ENCODE measurements around the gene SH3RF1. TPM values are rescaled to one million over a fixed set of nuclear protein-coding genes. Genes with fewer than 3 reads are reported as not detected.
"Not testable (repeated sequence)": the region's sequence is repeated elsewhere in the genome, so short reads cannot be mapped to it uniquely, and the experiment has no call there.

SH3RF1 gene
- total and polyA plus RNA-seq, 4 donors: 7.6 to 31.8 (median 18.1) TPM

GRCh38 chr4:169282429-169283113 is 11.8 kb upstream of the SH3RF1 start:
- ATAC-seq (ENCODE audit: low FRiP score): no peak
- 88 to 90% methylated on average over 2 of the region's 2 CpGs for WGBS, 2 donors
- intact Hi-C loops (cut with DNase I): no loop called here

DNA sequence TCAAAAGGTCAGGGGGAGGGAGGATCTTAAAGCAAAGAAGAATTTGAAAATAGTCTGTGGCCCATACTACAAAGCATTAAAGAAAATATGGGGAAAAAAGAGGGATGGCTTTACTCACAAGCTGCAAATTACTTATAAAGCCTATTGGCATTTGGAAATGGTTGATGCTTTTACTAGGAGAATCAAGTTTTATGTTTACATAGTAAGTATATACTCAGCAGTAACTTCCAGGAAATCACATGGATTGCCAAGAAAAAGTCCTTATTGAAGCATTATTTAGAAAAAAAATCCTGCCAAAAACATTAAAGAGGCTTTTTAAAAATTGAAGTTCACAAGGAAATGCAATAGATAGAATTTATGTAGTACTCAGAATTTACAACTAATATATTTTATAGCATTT is 8.4 kb upstream of the SH3RF1 start:
- intact Hi-C loops (cut with DNase I): loop anchor here in 1 of 2 donors (10.0 kb wide), 1 partner anchor 144 kb away; no protein-coding TSS in a partner anchor
- Histone ChIP-seq H3K4me1 (ENCODE audit: control insufficient read depth in 1 of 2, insufficient read depth in 2 of 2, low read length in 2 of 2) (no peaks in the 10 kb centered on the region), H3K4me3 (ENCODE audit: low read length in 2 of 2) (no peak overlapping the region), H3K36me3 (ENCODE audit: control insufficient read depth in 1 of 2, insufficient read depth in 2 of 2, low read length in 1 of 2) (no peaks in the 10 kb centered on the region), H3K9me3 (ENCODE audit: control insufficient read depth, low read length) (no peaks in the 10 kb centered on the region), H3K27me3 (ENCODE audit: control insufficient read depth in 1 of 2, insufficient read depth in 2 of 2, low read length in 1 of 2) (no peaks in the 10 kb centered on the region), H3K27ac (ENCODE audit: low read depth in 1 of 2, low read length in 2 of 2) (no peak overlapping the region)
- no peak for ATAC-seq (ENCODE audit: low FRiP score)
- no peak for DNase-seq

More at GRCh38 chr4:169282429-169283113, 11.8 kb upstream of the SH3RF1 start:
- Histone ChIP-seq H3K36me3 (ENCODE audit: control insufficient read depth in 1 of 2, insufficient read depth in 2 of 2, low read length in 1 of 2) (no peaks in the 10 kb centered on the region), H3K9me3 (ENCODE audit: control insufficient read depth, low read length) (no peaks in the 10 kb centered on the region), H3K4me3 (ENCODE audit: low read length in 2 of 2) (no peak overlapping the region), H3K27me3 (ENCODE audit: control insufficient read depth in 1 of 2, insufficient read depth in 2 of 2, low read length in 1 of 2) (no peaks in the 10 kb centered on the region), H3K27ac (ENCODE audit: low read depth in 1 of 2, low read length in 2 of 2) (no peak overlapping the region), H3K4me1 (ENCODE audit: control insufficient read depth in 1 of 2, insufficient read depth in 2 of 2, low read length in 2 of 2) (no peaks in the 10 kb centered on the region)
- no peak for DNase-seq

DNA sequence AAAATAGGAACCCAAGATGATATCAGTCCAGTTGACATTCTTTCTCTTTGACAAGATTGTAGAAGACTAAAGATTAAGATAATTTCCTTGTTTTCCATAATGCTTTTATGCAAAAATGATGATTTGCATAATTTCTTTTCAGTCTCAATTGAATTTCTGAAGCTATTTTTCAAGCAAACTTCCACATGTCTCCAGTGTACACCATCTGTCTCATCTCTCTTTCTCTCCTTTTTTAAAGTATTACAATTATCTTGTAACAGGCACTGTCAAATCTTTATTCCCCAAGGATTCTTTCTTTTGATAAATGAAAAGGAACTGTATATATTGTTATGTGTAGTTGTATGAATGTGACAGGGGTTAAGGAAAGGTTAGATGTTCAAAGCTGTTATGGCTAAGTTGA is 7.9 kb upstream of the SH3RF1 start:
- Histone ChIP-seq H3K36me3 (ENCODE audit: control insufficient read depth in 1 of 2, insufficient read depth in 2 of 2, low read length in 1 of 2) (no peaks in the 10 kb centered on the region), H3K4me1 (ENCODE audit: control insufficient read depth in 1 of 2, insufficient read depth in 2 of 2, low read length in 2 of 2) (no peaks in the 10 kb centered on the region), H3K27ac (ENCODE audit: low read depth in 1 of 2, low read length in 2 of 2) (no peak overlapping the region), H3K4me3 (ENCODE audit: low read length in 2 of 2) (no peak overlapping the region), H3K9me3 (ENCODE audit: control insufficient read depth, low read length) (no peaks in the 10 kb centered on the region), H3K27me3 (ENCODE audit: control insufficient read depth in 1 of 2, insufficient read depth in 2 of 2, low read length in 1 of 2) (no peaks in the 10 kb centered on the region)
- DNase-seq (no peak), ATAC-seq (ENCODE audit: low FRiP score) (no peak)
- intact Hi-C loops (cut with DNase I): loop anchor here in 1 of 2 donors (10.0 kb wide), 1 partner anchor 144 kb away; no protein-coding TSS in a partner anchor

GRCh38 chr4:169277838-169278237 is 7.1 kb upstream of the SH3RF1 start:
- H3K9me3 ChIP-seq (ENCODE audit: control insufficient read depth, low read length); H3K27me3 ChIP-seq (ENCODE audit: control insufficient read depth in 1 of 2, insufficient read depth in 2 of 2, low read length in 1 of 2); H3K4me3 ChIP-seq (ENCODE audit: low read length in 2 of 2); H3K4me1 ChIP-seq (ENCODE audit: control insufficient read depth in 1 of 2, insufficient read depth in 2 of 2, low read length in 2 of 2); DNase-seq; ATAC-seq (ENCODE audit: low FRiP score); H3K27ac ChIP-seq (ENCODE audit: low read depth in 1 of 2, low read length in 2 of 2); H3K36me3 ChIP-seq (ENCODE audit: control insufficient read depth in 1 of 2, insufficient read depth in 2 of 2, low read length in 1 of 2): not testable (repeated sequence)
- intact Hi-C loops (cut with DNase I): loop anchor here in 1 of 2 donors (10.0 kb wide), 1 partner anchor 143 kb away; no protein-coding TSS in a partner anchor
- WGBS, 2 donors: 95 to 99% methylated on average over 3 of the region's 3 CpGs

- H3K27me3 ChIP-seq (ENCODE audit: control insufficient read depth in 1 of 2, insufficient read depth in 2 of 2, low read length in 1 of 2): no peaks in the 10 kb centered on the region
- intact Hi-C loops (cut with DNase I): loop anchor here in 1 of 2 donors (10.0 kb wide), 1 partner anchor 140 kb away; no protein-coding TSS in a partner anchor
- no peaks in the 10 kb centered on the region for H3K4me1 ChIP-seq (ENCODE audit: control insufficient read depth in 1 of 2, insufficient read depth in 2 of 2, low read length in 2 of 2)
- no peak overlapping the region for H3K27ac ChIP-seq (ENCODE audit: low read depth in 1 of 2, low read length in 2 of 2)
- DNase-seq (no peak), ATAC-seq (ENCODE audit: low FRiP score) (no peak)
- no peak overlapping the region for H3K4me3 ChIP-seq (ENCODE audit: low read length in 2 of 2)
- WGBS, 2 donors: 39 to 45% methylated on average over 2 of the region's 2 CpGs
- no peaks in the 10 kb centered on the region for H3K36me3 ChIP-seq (ENCODE audit: control insufficient read depth in 1 of 2, insufficient read depth in 2 of 2, low read length in 1 of 2)
- H3K9me3 ChIP-seq (ENCODE audit: control insufficient read depth, low read length): no peaks in the 10 kb centered on the region
Observed at GRCh38 chr4:169275180-169275579, 4.4 kb upstream of the SH3RF1 start.

DNA sequence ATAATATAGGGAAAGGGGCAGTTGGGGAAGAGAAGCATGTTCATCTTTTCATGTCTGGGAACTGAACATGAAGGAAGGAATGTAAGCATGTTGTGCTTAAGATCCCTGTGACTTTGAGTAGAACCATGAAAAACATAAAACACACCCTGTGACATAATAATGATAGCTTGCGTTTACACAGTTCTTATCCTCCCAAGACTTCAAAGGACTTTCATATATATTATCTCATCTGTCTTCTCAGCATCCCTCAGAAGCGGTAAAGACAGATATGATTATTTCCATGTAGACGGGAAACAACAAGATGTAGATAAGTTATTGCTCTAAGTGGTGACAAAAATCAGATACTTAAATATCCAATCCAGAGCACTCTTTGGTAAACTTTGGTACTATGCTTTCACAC is 3.3 kb upstream of the SH3RF1 start:
- Histone ChIP-seq H3K36me3 (ENCODE audit: control insufficient read depth in 1 of 2, insufficient read depth in 2 of 2, low read length in 1 of 2) (no peaks in the 10 kb centered on the region), H3K27me3 (ENCODE audit: control insufficient read depth in 1 of 2, insufficient read depth in 2 of 2, low read length in 1 of 2) (no peaks in the 10 kb centered on the region), H3K9me3 (ENCODE audit: control insufficient read depth, low read length) (no peaks in the 10 kb centered on the region), H3K4me1 (ENCODE audit: control insufficient read depth in 1 of 2, insufficient read depth in 2 of 2, low read length in 2 of 2) (no peaks in the 10 kb centered on the region), H3K27ac (ENCODE audit: low read depth in 1 of 2, low read length in 2 of 2) (no peak overlapping the region), H3K4me3 (ENCODE audit: low read length in 2 of 2) (no peak overlapping the region)
- DNase-seq: no peak
- ATAC-seq (ENCODE audit: low FRiP score): no peak
- WGBS, 2 donors: 91 to 92% methylated on average over 3 of the region's 3 CpGs
- intact Hi-C loops (cut with DNase I): loop anchor here (5.0 to 10.0 kb wide), 5 partner anchors 37 to 262 kb away; partner anchors contain the start of gene CBR4 (in 1 of the 2)

DNA sequence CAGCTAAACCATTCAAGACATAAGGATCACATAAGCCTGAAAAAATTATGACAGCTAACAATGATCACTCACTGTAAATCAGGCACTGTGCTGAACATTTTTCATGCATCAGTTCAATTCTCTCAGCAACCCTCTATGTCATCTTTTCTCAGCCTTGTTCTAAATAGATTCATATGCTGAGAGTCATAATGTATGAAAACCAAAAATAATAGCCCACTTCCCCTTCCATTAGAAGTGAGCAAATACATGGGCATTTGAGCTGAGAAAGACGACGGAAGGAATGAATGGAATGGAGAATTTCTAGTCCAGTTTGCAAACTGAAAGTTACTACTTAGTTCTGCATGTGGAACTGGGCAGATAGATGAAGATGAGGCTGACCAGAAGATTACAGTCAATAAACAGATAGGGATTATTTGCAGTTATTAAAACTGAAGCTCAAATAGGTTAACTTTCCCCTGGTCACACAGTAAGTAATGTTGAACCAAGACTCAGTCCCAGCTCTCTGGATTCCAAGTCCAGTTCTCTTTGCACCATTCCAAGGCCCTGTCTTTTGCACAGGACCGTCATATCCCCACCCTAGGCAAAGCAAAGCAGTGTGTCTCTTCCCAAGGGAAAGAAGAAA is 1.6 kb upstream of the SH3RF1 start:
- Histone ChIP-seq H3K36me3 (ENCODE audit: control insufficient read depth in 1 of 2, insufficient read depth in 2 of 2, low read length in 1 of 2) (no peaks in the 10 kb centered on the region), H3K27ac (ENCODE audit: low read depth in 1 of 2, low read length in 2 of 2) (peak overlapping the region; percentile 19 to 45), H3K27me3 (ENCODE audit: control insufficient read depth in 1 of 2, insufficient read depth in 2 of 2, low read length in 1 of 2) (no peaks in the 10 kb centered on the region), H3K4me3 (ENCODE audit: low read length in 2 of 2) (no peak overlapping the region), H3K9me3 (ENCODE audit: control insufficient read depth, low read length) (no peaks in the 10 kb centered on the region), H3K4me1 (ENCODE audit: control insufficient read depth in 1 of 2, insufficient read depth in 2 of 2, low read length in 2 of 2) (peaks cover 0 to 2% of the 10 kb centered on the region in 2 donors)
- DNase-seq (no peak), ATAC-seq (ENCODE audit: low FRiP score) (no peak)
- 8 to 15% methylated on average over 3 of the region's 3 CpGs for WGBS, 2 donors
- intact Hi-C loops (cut with DNase I): loop anchor here (5.0 to 10.0 kb wide), 5 partner anchors 35 to 260 kb away; partner anchors contain the start of gene CBR4 (in 1 of the 2)

DNA sequence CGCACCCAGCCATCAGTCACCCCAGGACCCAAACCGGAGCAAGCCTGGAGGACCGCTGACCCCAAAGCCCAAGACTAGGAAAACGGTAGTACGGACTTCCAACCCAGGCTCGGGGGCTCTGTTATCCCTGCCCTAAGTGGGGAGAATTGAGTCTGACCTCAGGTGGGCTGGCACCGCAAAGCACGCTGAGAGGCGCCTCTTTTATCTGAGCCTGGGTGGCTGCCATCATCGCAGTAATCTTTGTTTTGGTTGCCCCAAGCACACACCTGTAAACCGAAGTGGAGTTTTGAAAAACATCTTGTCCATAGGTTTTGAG is 894 bp upstream of the SH3RF1 start:
- Histone ChIP-seq H3K4me3 (ENCODE audit: low read length in 2 of 2) (peak overlapping the region; percentile 83 to 98), H3K27ac (ENCODE audit: low read depth in 1 of 2, low read length in 2 of 2) (peak overlapping the region; percentile 19 to 45), H3K4me1 (ENCODE audit: control insufficient read depth in 1 of 2, insufficient read depth in 2 of 2, low read length in 2 of 2) (peaks cover 0 to 3% of the 10 kb centered on the region in 2 donors), H3K9me3 (ENCODE audit: control insufficient read depth, low read length) (no peaks in the 10 kb centered on the region), H3K27me3 (ENCODE audit: control insufficient read depth in 1 of 2, insufficient read depth in 2 of 2, low read length in 1 of 2) (no peaks in the 10 kb centered on the region), H3K36me3 (ENCODE audit: control insufficient read depth in 1 of 2, insufficient read depth in 2 of 2, low read length in 1 of 2) (no peaks in the 10 kb centered on the region)
- 10 to 12% methylated on average over 11 of the region's 11 CpGs for WGBS, 2 donors
- ATAC-seq (ENCODE audit: low FRiP score) (peak; percentile 12), DNase-seq (no peak)
- intact Hi-C loops (cut with DNase I): loop anchor here (5.0 to 10.0 kb wide), 5 partner anchors 34 to 259 kb away; partner anchors contain the start of gene CBR4 (in 1 of the 2)
